ENCODE data around the gene QSOX2. TPM values are rescaled to one million over a fixed set of nuclear protein-coding genes. Genes with fewer than 3 reads are reported as not detected.

The QSOX2 gene
- total RNA-seq, 1 experiment from 2014 or later: 40.0 TPM

DNA sequence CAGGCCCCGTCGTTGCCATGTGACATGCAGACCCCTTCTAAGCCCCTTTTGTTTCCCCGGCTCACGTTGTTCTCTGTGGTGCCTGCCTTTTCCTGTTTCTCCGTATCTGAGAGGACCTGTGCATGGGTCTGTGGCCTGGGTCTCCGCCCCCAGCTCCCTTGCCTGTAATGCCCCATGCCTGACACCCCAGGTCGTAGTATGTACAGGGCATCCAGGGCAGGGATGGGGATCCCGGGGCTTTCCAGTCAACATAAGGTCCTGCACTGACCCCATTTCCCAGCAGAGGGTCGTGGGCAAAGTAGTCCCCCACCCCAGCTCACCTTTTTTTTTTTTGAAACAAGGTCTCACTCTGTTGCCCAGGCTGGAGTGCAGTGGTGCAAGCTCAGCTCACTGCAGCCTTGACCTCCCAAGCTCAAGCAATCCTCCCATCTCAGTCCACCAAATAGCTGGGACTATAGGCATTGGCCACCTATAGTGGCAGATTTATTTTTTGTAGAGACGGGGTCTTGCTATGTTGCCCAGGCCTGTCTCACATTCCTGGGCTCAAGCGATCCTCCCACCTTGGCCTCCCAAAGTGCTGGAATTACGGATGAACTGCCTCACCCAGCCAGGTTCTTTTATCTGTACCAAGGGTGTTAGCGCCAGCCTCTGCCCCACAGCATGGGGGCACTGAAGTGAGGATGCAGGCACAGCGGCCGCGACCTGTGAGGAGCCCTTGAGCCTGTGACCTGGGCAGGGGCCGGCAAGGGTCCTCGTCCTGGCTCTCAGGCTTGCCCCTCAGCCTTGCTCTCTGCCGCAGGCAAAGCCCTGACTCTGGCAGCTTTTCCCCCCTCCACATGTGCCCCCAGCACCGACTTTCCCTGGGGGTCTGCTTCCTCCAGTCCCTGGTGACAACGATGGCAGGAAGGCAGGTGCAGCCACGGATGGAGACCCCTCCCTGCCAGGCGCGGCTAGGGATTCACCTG is 19.1 kb upstream of the QSOX2 start:
- no peak overlapping the region for H3K4me3 ChIP-seq (ENCODE audit: low read depth in 2 of 2, low read length in 2 of 2)
- H3K4me1 ChIP-seq (ENCODE audit: control insufficient read depth, insufficient read depth, low read length): no peaks in the 10 kb centered on the region; the same call in 1 of the 2 replicates
- H3K27ac ChIP-seq (ENCODE audit: low read length): no peak overlapping the region
- H3K9me3 ChIP-seq (ENCODE audit: control insufficient read depth, insufficient read depth, low read depth, low read length): no peaks in the 10 kb centered on the region
- BruUV-seq (replicated peaks): no TSS peak
- no peaks in the 10 kb centered on the region for H3K36me3 ChIP-seq (ENCODE audit: control insufficient read depth, insufficient read depth, low read length)
- ATAC-seq: no peak
- TF ChIP-seq POLR2AphosphoS5 (IDR thresholded peaks at IDR 0.05; ENCODE audit: low read depth, low read length) (no peak), TCF7L2 (IDR thresholded peaks at IDR 0.05; ENCODE audit: low read depth, low read length) (no peak), SIN3A (IDR thresholded peaks at IDR 0.05; ENCODE audit: borderline replicate concordance, insufficient read depth, low read depth, low read length) (no peak)
- TF ChIP-seq, protein P1, sequence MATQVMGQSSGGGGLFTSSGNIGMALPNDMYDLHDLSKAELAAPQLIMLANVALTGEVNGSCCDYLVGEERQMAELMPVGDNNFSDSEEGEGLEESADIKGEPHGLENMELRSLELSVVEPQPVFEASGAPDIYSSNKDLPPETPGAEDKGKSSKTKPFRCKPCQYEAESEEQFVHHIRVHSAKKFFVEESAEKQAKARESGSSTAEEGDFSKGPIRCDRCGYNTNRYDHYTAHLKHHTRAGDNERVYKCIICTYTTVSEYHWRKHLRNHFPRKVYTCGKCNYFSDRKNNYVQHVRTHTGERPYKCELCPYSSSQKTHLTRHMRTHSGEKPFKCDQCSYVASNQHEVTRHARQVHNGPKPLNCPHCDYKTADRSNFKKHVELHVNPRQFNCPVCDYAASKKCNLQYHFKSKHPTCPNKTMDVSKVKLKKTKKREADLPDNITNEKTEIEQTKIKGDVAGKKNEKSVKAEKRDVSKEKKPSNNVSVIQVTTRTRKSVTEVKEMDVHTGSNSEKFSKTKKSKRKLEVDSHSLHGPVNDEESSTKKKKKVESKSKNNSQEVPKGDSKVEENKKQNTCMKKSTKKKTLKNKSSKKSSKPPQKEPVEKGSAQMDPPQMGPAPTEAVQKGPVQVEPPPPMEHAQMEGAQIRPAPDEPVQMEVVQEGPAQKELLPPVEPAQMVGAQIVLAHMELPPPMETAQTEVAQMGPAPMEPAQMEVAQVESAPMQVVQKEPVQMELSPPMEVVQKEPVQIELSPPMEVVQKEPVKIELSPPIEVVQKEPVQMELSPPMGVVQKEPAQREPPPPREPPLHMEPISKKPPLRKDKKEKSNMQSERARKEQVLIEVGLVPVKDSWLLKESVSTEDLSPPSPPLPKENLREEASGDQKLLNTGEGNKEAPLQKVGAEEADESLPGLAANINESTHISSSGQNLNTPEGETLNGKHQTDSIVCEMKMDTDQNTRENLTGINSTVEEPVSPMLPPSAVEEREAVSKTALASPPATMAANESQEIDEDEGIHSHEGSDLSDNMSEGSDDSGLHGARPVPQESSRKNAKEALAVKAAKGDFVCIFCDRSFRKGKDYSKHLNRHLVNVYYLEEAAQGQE (IDR thresholded peaks at IDR 0.05; ENCODE audit: insufficient read depth in 1 of 2, low read depth in 2 of 2, low read length in 1 of 2): no peak
- TF ChIP-seq, protein P2, sequence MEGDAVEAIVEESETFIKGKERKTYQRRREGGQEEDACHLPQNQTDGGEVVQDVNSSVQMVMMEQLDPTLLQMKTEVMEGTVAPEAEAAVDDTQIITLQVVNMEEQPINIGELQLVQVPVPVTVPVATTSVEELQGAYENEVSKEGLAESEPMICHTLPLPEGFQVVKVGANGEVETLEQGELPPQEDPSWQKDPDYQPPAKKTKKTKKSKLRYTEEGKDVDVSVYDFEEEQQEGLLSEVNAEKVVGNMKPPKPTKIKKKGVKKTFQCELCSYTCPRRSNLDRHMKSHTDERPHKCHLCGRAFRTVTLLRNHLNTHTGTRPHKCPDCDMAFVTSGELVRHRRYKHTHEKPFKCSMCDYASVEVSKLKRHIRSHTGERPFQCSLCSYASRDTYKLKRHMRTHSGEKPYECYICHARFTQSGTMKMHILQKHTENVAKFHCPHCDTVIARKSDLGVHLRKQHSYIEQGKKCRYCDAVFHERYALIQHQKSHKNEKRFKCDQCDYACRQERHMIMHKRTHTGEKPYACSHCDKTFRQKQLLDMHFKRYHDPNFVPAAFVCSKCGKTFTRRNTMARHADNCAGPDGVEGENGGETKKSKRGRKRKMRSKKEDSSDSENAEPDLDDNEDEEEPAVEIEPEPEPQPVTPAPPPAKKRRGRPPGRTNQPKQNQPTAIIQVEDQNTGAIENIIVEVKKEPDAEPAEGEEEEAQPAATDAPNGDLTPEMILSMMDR (IDR thresholded peaks at IDR 0.05): no peak
- no peak for DNase-seq (ENCODE audit: low read depth, low spot score)
- in situ Hi-C loops (cut with HindIII; ENCODE audit: low pct_unique_long_range_greater_than_20kb, low sequenced_read_pairs) (no loop called here), intact Hi-C loops (cut with micrococcal nuclease; ENCODE audit: unreplicated experiment) (no loop called here)
- no peaks in the 10 kb centered on the region for H3K27me3 ChIP-seq (ENCODE audit: control insufficient read depth, insufficient read depth, low read length)
- CTCF ChIA-PET: interaction anchor here (0.6 kb wide), 1 partner anchor 10 kb away, joined by 4 read pairs; no protein-coding TSS in a partner anchor
- POLR2A ChIA-PET: interaction anchor here (0.7 kb wide), 1 partner anchor 102 kb away, joined by 3 read pairs; no protein-coding TSS in a partner anchor

DNA sequence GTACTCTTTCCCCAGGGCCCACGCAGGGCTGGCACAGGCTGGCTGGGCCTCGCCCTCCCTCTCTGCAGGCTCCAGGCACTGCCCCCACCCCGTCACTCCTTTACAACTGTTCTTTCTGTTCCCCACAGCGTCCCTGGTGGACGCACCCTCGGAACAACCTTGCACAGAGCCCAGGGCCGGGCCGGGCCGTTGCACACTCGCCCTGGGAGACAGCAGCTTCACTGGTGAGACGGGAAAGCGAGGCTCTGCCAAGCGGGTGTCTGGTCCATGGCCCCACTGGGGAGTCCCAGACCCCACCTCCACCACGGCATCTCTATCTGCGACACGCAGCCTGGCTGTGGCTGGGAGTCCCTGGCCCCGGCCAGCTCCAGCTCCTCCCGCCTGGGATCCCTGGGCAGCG is 18.4 kb upstream of the QSOX2 start:
- DNase-seq (ENCODE audit: low read depth, low spot score) (no peak), ATAC-seq (no peak)
- no peaks in the 10 kb centered on the region; the same call in 1 of the 2 replicates for H3K4me1 ChIP-seq (ENCODE audit: control insufficient read depth, insufficient read depth, low read length)
- H3K36me3 ChIP-seq (ENCODE audit: control insufficient read depth, insufficient read depth, low read length): no peaks in the 10 kb centered on the region
- BruUV-seq (replicated peaks): no TSS peak
- in situ Hi-C loops (cut with HindIII; ENCODE audit: low pct_unique_long_range_greater_than_20kb, low sequenced_read_pairs): no loop called here
- no peaks in the 10 kb centered on the region for H3K27me3 ChIP-seq (ENCODE audit: control insufficient read depth, insufficient read depth, low read length)
- no peaks in the 10 kb centered on the region for H3K9me3 ChIP-seq (ENCODE audit: control insufficient read depth, insufficient read depth, low read depth, low read length)
- POLR2A ChIA-PET: interaction anchor here (0.7 kb wide), 1 partner anchor 102 kb away, joined by 3 read pairs; no protein-coding TSS in a partner anchor
- CTCF ChIA-PET: no interaction called here
- no peak overlapping the region for H3K4me3 ChIP-seq (ENCODE audit: low read depth in 2 of 2, low read length in 2 of 2)
- H3K27ac ChIP-seq (ENCODE audit: low read length): no peak overlapping the region
- TF ChIP-seq SIN3A (IDR thresholded peaks at IDR 0.05; ENCODE audit: borderline replicate concordance, insufficient read depth, low read depth, low read length) (no peak), TCF7L2 (IDR thresholded peaks at IDR 0.05; ENCODE audit: low read depth, low read length) (no peak), POLR2AphosphoS5 (IDR thresholded peaks at IDR 0.05; ENCODE audit: low read depth, low read length) (no peak)
- TF ChIP-seq, protein P2 (IDR thresholded peaks at IDR 0.05): no peak
- TF ChIP-seq, protein P1 (IDR thresholded peaks at IDR 0.05; ENCODE audit: insufficient read depth in 1 of 2, low read depth in 2 of 2, low read length in 1 of 2): no peak
- intact Hi-C loops (cut with micrococcal nuclease; ENCODE audit: unreplicated experiment): no loop called here

All from Panc1 (cell line).